Measurements from ENCODE around the gene KAT8. TPM values are rescaled to one million over a fixed set of nuclear protein-coding genes. Genes with fewer than 3 reads are reported as not detected.

Gene KAT8
- total and polyA plus RNA-seq, 2 of the 13 experiments (the other 11 are each of a cell fraction or from before 2014, with no cell fraction given) = 79.0 to 84.2 TPM

- TF ChIP-seq ZNF576 (CRISPR knock-in tag; IDR thresholded peaks at IDR 0.05) = 0 out of 2 replicates have a peak, but pooled peaks have one; percentile 8
- TF ChIP-seq KMT2B (CRISPR knock-in tag; IDR thresholded peaks at IDR 0.05) = peak; percentile 70
- TF ChIP-seq ZNF510 (CRISPR knock-in tag; IDR thresholded peaks at IDR 0.05; ENCODE audit: low read depth) = peak; percentile 98
- TF ChIP-seq ZNF607 (CRISPR knock-in tag; IDR thresholded peaks at IDR 0.05; ENCODE audit: borderline replicate concordance) = no peak
- TF ChIP-seq, protein P1, sequence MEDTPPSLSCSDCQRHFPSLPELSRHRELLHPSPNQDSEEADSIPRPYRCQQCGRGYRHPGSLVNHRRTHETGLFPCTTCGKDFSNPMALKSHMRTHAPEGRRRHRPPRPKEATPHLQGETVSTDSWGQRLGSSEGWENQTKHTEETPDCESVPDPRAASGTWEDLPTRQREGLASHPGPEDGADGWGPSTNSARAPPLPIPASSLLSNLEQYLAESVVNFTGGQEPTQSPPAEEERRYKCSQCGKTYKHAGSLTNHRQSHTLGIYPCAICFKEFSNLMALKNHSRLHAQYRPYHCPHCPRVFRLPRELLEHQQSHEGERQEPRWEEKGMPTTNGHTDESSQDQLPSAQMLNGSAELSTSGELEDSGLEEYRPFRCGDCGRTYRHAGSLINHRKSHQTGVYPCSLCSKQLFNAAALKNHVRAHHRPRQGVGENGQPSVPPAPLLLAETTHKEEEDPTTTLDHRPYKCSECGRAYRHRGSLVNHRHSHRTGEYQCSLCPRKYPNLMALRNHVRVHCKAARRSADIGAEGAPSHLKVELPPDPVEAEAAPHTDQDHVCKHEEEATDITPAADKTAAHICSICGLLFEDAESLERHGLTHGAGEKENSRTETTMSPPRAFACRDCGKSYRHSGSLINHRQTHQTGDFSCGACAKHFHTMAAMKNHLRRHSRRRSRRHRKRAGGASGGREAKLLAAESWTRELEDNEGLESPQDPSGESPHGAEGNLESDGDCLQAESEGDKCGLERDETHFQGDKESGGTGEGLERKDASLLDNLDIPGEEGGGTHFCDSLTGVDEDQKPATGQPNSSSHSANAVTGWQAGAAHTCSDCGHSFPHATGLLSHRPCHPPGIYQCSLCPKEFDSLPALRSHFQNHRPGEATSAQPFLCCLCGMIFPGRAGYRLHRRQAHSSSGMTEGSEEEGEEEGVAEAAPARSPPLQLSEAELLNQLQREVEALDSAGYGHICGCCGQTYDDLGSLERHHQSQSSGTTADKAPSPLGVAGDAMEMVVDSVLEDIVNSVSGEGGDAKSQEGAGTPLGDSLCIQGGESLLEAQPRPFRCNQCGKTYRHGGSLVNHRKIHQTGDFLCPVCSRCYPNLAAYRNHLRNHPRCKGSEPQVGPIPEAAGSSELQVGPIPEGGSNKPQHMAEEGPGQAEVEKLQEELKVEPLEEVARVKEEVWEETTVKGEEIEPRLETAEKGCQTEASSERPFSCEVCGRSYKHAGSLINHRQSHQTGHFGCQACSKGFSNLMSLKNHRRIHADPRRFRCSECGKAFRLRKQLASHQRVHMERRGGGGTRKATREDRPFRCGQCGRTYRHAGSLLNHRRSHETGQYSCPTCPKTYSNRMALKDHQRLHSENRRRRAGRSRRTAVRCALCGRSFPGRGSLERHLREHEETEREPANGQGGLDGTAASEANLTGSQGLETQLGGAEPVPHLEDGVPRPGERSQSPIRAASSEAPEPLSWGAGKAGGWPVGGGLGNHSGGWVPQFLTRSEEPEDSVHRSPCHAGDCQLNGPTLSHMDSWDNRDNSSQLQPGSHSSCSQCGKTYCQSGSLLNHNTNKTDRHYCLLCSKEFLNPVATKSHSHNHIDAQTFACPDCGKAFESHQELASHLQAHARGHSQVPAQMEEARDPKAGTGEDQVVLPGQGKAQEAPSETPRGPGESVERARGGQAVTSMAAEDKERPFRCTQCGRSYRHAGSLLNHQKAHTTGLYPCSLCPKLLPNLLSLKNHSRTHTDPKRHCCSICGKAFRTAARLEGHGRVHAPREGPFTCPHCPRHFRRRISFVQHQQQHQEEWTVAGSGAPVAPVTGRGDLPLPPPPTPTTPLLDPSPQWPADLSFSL (CRISPR knock-in tag; IDR thresholded peaks at IDR 0.05) = no peak
- TF ChIP-seq, protein P2, sequence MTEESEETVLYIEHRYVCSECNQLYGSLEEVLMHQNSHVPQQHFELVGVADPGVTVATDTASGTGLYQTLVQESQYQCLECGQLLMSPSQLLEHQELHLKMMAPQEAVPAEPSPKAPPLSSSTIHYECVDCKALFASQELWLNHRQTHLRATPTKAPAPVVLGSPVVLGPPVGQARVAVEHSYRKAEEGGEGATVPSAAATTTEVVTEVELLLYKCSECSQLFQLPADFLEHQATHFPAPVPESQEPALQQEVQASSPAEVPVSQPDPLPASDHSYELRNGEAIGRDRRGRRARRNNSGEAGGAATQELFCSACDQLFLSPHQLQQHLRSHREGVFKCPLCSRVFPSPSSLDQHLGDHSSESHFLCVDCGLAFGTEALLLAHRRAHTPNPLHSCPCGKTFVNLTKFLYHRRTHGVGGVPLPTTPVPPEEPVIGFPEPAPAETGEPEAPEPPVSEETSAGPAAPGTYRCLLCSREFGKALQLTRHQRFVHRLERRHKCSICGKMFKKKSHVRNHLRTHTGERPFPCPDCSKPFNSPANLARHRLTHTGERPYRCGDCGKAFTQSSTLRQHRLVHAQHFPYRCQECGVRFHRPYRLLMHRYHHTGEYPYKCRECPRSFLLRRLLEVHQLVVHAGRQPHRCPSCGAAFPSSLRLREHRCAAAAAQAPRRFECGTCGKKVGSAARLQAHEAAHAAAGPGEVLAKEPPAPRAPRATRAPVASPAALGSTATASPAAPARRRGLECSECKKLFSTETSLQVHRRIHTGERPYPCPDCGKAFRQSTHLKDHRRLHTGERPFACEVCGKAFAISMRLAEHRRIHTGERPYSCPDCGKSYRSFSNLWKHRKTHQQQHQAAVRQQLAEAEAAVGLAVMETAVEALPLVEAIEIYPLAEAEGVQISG (CRISPR knock-in tag; IDR thresholded peaks at IDR 0.05) = peak; percentile 80
- no peak; the same call in 1 of the 2 replicates for TF ChIP-seq ATRX (CRISPR knock-in tag; IDR thresholded peaks at IDR 0.05; ENCODE audit: borderline replicate concordance)
- peak; percentile 75; the same call in 1 of the 2 replicates for TF ChIP-seq ZNF441 (CRISPR knock-in tag; IDR thresholded peaks at IDR 0.05; ENCODE audit: borderline replicate concordance)
- peak; percentile 49; the same call in 1 of the 2 replicates for TF ChIP-seq ARHGAP35 (CRISPR knock-in tag; IDR thresholded peaks at IDR 0.05; ENCODE audit: borderline replicate concordance)
- TF ChIP-seq, protein P3, sequence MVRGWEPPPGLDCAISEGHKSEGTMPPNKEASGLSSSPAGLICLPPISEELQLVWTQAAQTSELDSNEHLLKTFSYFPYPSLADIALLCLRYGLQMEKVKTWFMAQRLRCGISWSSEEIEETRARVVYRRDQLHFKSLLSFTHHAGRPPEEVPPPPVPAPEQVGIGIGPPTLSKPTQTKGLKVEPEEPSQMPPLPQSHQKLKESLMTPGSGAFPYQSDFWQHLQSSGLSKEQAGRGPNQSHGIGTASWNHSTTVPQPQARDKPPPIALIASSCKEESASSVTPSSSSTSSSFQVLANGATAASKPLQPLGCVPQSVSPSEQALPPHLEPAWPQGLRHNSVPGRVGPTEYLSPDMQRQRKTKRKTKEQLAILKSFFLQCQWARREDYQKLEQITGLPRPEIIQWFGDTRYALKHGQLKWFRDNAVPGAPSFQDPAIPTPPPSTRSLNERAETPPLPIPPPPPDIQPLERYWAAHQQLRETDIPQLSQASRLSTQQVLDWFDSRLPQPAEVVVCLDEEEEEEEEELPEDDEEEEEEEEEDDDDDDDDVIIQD (CRISPR knock-in tag; IDR thresholded peaks at IDR 0.05; ENCODE audit: low read depth) = peak; percentile 68; the same call in 1 of the 2 replicates
- TF ChIP-seq ZC3H13 (CRISPR knock-in tag; IDR thresholded peaks at IDR 0.05) = peak; percentile 93
- TF ChIP-seq TAF15 (IDR thresholded peaks at IDR 0.05; ENCODE audit: low read depth, low read length, poor library complexity, severe bottlenecking) = peak; percentile 48
- no peak for TF ChIP-seq KDM6A (CRISPR knock-in tag; IDR thresholded peaks at IDR 0.05; ENCODE audit: low read depth)
- TF ChIP-seq, protein P4, sequence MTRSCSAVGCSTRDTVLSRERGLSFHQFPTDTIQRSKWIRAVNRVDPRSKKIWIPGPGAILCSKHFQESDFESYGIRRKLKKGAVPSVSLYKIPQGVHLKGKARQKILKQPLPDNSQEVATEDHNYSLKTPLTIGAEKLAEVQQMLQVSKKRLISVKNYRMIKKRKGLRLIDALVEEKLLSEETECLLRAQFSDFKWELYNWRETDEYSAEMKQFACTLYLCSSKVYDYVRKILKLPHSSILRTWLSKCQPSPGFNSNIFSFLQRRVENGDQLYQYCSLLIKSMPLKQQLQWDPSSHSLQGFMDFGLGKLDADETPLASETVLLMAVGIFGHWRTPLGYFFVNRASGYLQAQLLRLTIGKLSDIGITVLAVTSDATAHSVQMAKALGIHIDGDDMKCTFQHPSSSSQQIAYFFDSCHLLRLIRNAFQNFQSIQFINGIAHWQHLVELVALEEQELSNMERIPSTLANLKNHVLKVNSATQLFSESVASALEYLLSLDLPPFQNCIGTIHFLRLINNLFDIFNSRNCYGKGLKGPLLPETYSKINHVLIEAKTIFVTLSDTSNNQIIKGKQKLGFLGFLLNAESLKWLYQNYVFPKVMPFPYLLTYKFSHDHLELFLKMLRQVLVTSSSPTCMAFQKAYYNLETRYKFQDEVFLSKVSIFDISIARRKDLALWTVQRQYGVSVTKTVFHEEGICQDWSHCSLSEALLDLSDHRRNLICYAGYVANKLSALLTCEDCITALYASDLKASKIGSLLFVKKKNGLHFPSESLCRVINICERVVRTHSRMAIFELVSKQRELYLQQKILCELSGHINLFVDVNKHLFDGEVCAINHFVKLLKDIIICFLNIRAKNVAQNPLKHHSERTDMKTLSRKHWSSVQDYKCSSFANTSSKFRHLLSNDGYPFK (CRISPR knock-in tag; IDR thresholded peaks at IDR 0.05; ENCODE audit: borderline replicate concordance) = peak; percentile 97
These were observed 62.4 kb downstream of the KAT8 start, which contains the start of gene FUS (continued) for GRCh38 chr16:31179747-31180459.

All from HepG2 (cell line).